Smooth muscle cell (in vitro differentiated cells): ENCODE data around the gene RUNX2. TPM values are rescaled to one million over a fixed set of nuclear protein-coding genes. Genes with fewer than 3 reads are reported as not detected.

Experiments
- DNase-seq: peaks from one replicate; lab custom pipeline; 2025; ENCODE audit not compliant: unreplicated experiment; lab: John Stamatoyannopoulos, UW
- H2AFZ ChIP-seq: fragments of 200-600 bp; sonication (generic); 2 replicates; pipeline ENCODE4 v1.6.0; 2016; ENCODE audit warnings: antibody characterized with exemption, low read depth, mild to moderate bottlenecking
- H3F3A ChIP-seq: fragments of 200-600 bp; sonication (generic); 2 replicates; pipeline ENCODE4 v1.6.0; 2017; ENCODE audit warnings: antibody characterized with exemption, low read depth
- H3K27ac ChIP-seq: fragments of 200-600 bp; sonication (generic); 2 replicates; pipeline ENCODE4 v1.5.1; 2016; ENCODE audit warnings: low read depth, mild to moderate bottlenecking
- H3K27me3 ChIP-seq: fragments of 200-600 bp; sonication (generic); 2 replicates; pipeline ENCODE4 v1.6.1; 2016; ENCODE audit warnings: low read depth, mild to moderate bottlenecking
- H3K36me3 ChIP-seq: fragments of 200-600 bp; sonication (generic); 2 replicates; pipeline ENCODE4 v1.5.1; 2016; ENCODE audit warnings: low read depth
- H3K4me1 ChIP-seq: fragments of 200-600 bp; sonication (generic); 2 replicates; pipeline ENCODE4 v1.5.1; 2016; ENCODE audit warnings: low read depth
- H3K4me2 ChIP-seq: fragments of 200-600 bp; sonication (generic); 2 replicates; pipeline ENCODE4 v1.6.0; 2016; ENCODE audit warnings: mild to moderate bottlenecking
- H3K4me3 ChIP-seq: fragments of 200-600 bp; sonication (generic); 2 replicates; pipeline ENCODE4 v1.5.1; 2016; ENCODE audit warnings: mild to moderate bottlenecking
- H3K79me2 ChIP-seq: fragments of 200-600 bp; sonication (generic); 2 replicates; pipeline ENCODE4 v1.6.0; 2016; ENCODE audit warnings: low read depth, mild to moderate bottlenecking
- H3K9ac ChIP-seq: fragments of 200-600 bp; sonication (generic); 2 replicates; pipeline ENCODE4 v1.6.0; 2016; ENCODE audit warnings: low read depth
- H3K9me3 ChIP-seq: fragments of 200-600 bp; sonication (generic); replicated peaks from 2 replicates; pipeline ENCODE4 v1.5.1; 2016; ENCODE audit warnings: low read depth
- H4K20me1 ChIP-seq: fragments of 200-600 bp; sonication (generic); 2 replicates; pipeline ENCODE4 v1.6.0; 2016; ENCODE audit warnings: low read depth
- WGBS: methylation state at CpG from one replicate; pipeline ENCODE4 v1.1.7; 2016; ENCODE audit warnings: low lambda C conversion rate; 5-methylcytosine and 5-hydroxymethylcytosine counted together
- polyA plus RNA-seq: library from polyadenylated mRNA; unstranded; fragments of >200 nt; fragmentation: Nextera tagmentation; extraction: Ambion mirVana; gene quantifications from 2 replicates; pipeline ENCODE4 v1.2.1, GENCODE V29; 2016
- total RNA-seq: library from RNA; depleted of rRNA; stranded (reverse); fragments of >200 nt; gene quantifications from 2 replicates; pipeline ENCODE4 v1.2.3, GENCODE V29; 2014
- TF ChIP-seq, protein P1 (sequence below): fragments of 200-600 bp; sonication (generic); IDR thresholded peaks from 2 replicates; pipeline ENCODE4 v1.5.1; 2017; ENCODE audit warnings: borderline replicate concordance, mild to moderate bottlenecking, antibody characterized with exemption; ENCODE audit not compliant: insufficient read depth, poor library complexity, severe bottlenecking

RUNX2 gene
- total and polyA plus RNA-seq, 2 experiments from 2014 or later: 12.5 to 16.4 TPM

DNA sequence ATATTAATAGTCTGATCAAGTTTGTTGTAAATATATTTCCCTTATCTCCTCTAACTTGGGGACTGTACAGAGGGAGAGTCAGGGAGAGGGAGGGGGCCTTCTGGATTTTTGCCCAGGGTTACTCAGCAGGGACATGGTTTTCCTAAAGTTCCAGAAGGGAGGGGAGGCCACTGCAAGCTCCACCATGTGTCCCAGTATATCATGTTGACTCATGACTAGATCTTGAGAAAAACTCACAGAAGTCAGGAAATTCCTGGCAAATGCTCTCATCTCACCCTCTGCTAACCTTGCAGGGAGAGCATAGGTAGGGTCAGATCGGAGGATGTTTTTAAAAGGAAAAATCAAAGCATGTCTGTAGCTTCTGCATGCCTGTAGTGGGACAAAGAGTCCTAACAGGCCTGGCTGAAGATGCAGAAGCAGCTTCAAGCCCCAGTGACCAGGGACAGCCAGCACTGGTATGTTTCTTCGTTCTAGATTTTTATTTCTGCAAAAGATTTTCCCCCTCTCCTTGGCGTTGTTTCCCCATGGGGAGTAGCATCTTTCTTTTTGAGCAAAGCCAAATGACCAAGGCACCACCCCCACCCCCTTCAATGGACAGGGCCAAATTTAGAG, 322.5 kb downstream of the RUNX2 start:
- TF ChIP-seq, protein P1, sequence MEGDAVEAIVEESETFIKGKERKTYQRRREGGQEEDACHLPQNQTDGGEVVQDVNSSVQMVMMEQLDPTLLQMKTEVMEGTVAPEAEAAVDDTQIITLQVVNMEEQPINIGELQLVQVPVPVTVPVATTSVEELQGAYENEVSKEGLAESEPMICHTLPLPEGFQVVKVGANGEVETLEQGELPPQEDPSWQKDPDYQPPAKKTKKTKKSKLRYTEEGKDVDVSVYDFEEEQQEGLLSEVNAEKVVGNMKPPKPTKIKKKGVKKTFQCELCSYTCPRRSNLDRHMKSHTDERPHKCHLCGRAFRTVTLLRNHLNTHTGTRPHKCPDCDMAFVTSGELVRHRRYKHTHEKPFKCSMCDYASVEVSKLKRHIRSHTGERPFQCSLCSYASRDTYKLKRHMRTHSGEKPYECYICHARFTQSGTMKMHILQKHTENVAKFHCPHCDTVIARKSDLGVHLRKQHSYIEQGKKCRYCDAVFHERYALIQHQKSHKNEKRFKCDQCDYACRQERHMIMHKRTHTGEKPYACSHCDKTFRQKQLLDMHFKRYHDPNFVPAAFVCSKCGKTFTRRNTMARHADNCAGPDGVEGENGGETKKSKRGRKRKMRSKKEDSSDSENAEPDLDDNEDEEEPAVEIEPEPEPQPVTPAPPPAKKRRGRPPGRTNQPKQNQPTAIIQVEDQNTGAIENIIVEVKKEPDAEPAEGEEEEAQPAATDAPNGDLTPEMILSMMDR: no peak
- no peaks in the 10 kb centered on the region for H3K9me3 ChIP-seq
- H3K9ac ChIP-seq: no peak overlapping the region
- no peaks in the 10 kb centered on the region for H3K36me3 ChIP-seq
- no peak overlapping the region for H3K4me3 ChIP-seq
- H3K4me2 ChIP-seq: peak overlapping the region; percentile 66
- H4K20me1 ChIP-seq: no peaks in the 10 kb centered on the region
- DNase-seq: no peak
- H3K27ac ChIP-seq: peak overlapping the region; percentile 58
- 66% methylated on average over 3 of the region's 3 CpGs for WGBS
- no peaks in the 10 kb centered on the region for H3F3A ChIP-seq
- no peak overlapping the region for H2AFZ ChIP-seq
- no peaks in the 10 kb centered on the region for H3K79me2 ChIP-seq
- H3K27me3 ChIP-seq: no peaks in the 10 kb centered on the region
- peaks cover 14% of the 10 kb centered on the region for H3K4me1 ChIP-seq

- Histone ChIP-seq H3K79me2 (no peaks in the 10 kb centered on the region), H3K36me3 (no peaks in the 10 kb centered on the region), H3F3A (no peaks in the 10 kb centered on the region), H3K9me3 (no peaks in the 10 kb centered on the region), H3K27me3 (no peaks in the 10 kb centered on the region), H3K4me3 (no peak overlapping the region), H2AFZ (no peak overlapping the region), H3K4me1 (peaks cover 14% of the 10 kb centered on the region), H4K20me1 (no peaks in the 10 kb centered on the region), H3K4me2 (peak overlapping the region; percentile 66), H3K9ac (no peak overlapping the region), H3K27ac (peak overlapping the region; percentile 58)
- WGBS: 86% methylated on average over 3 of the region's 3 CpGs
- TF ChIP-seq, protein P1: no peak
- DNase-seq: no peak
These were observed 323.2 kb downstream of the RUNX2 start for GRCh38 chr6:45651301-45651700.

- Histone ChIP-seq H3K4me1 (peaks cover 14% of the 10 kb centered on the region), H3K4me2 (no peak overlapping the region), H3F3A (no peaks in the 10 kb centered on the region), H3K9ac (no peak overlapping the region), H3K27me3 (no peaks in the 10 kb centered on the region), H3K9me3 (no peaks in the 10 kb centered on the region), H4K20me1 (no peaks in the 10 kb centered on the region), H3K79me2 (no peaks in the 10 kb centered on the region), H3K36me3 (no peaks in the 10 kb centered on the region), H3K27ac (no peak overlapping the region), H3K4me3 (no peak overlapping the region), H2AFZ (no peak overlapping the region)
- TF ChIP-seq, protein P1: no peak
- no peak for DNase-seq
- WGBS: 91% methylated on average over 1 of the region's 1 CpG
These were observed 324.3 kb downstream of the RUNX2 start for GRCh38 chr6:45652416-45652815.

GRCh38 chr6:45653117-45653883, 325.2 kb downstream of the RUNX2 start:
- TF ChIP-seq, protein P1: no peak
- Histone ChIP-seq H3K9me3 (no peaks in the 10 kb centered on the region), H3K27me3 (no peaks in the 10 kb centered on the region), H4K20me1 (no peaks in the 10 kb centered on the region), H3K36me3 (no peaks in the 10 kb centered on the region), H3K9ac (no peak overlapping the region), H3K4me2 (no peak overlapping the region), H3K4me1 (peaks cover 14% of the 10 kb centered on the region), H3K4me3 (no peak overlapping the region), H3K27ac (no peak overlapping the region), H3K79me2 (no peaks in the 10 kb centered on the region), H2AFZ (no peak overlapping the region), H3F3A (no peaks in the 10 kb centered on the region)
- 85% methylated on average over 4 of the region's 4 CpGs for WGBS
- no peak for DNase-seq
